Glutamatergic neuron (in vitro differentiated cells): ENCODE data around the gene MCCD1. TPM values are rescaled to one million over a fixed set of nuclear protein-coding genes. Genes with fewer than 3 reads are reported as not detected.

Experiments
- DNase-seq: peaks from one replicate; pipeline ENCODE4 v3.0.0; 2022
- H3K27ac Mint-ChIP-seq: one replicate; pipeline ENCODE4 v1.8.0; 2020; ENCODE audit warnings: mild to moderate bottlenecking, mixed read lengths, inconsistent platforms; ENCODE audit not compliant: unreplicated experiment
- H3K27me3 Mint-ChIP-seq: one replicate; pipeline ENCODE4 v1.8.0; 2020; ENCODE audit warnings: mild to moderate bottlenecking, moderate library complexity, mixed read lengths, inconsistent platforms; ENCODE audit not compliant: unreplicated experiment
- H3K36me3 Mint-ChIP-seq: one replicate; pipeline ENCODE4 v1.8.0; 2020; ENCODE audit warnings: mild to moderate bottlenecking, mixed read lengths, inconsistent platforms; ENCODE audit not compliant: unreplicated experiment
- H3K4me1 Mint-ChIP-seq: one replicate; pipeline ENCODE4 v1.8.0; 2020; ENCODE audit warnings: mild to moderate bottlenecking, low read depth, mixed read lengths, inconsistent platforms; ENCODE audit not compliant: unreplicated experiment
- H3K4me3 Mint-ChIP-seq: one replicate; pipeline ENCODE4 v1.8.0; 2020; ENCODE audit warnings: mild to moderate bottlenecking, mixed read lengths, inconsistent platforms; ENCODE audit not compliant: unreplicated experiment
- H3K9me3 Mint-ChIP-seq: one replicate; pipeline ENCODE4 v1.8.0; 2020; ENCODE audit warnings: mild to moderate bottlenecking, moderate library complexity, mixed read lengths, inconsistent platforms; ENCODE audit not compliant: unreplicated experiment
- CTCF ChIP-seq: fragments of 200-600 bp; sonication (generic); IDR thresholded peaks from one replicate; pipeline ENCODE4 v1.5.0; 2021; ENCODE audit not compliant: partially characterized antibody, unreplicated experiment
- total RNA-seq: library from RNA; stranded (reverse); fragmentation: NEBNext Ultra II Directional; extraction: Animal tissue kit (Norgen Biotek cat#: 25700); gene quantifications from one replicate; pipeline ENCODE4 v1.2.1, GENCODE V29; 2021; ENCODE audit not compliant: unreplicated experiment

The MCCD1 gene
- total RNA-seq, 1 donor from 2014 or later = not detected

GRCh38 chr6:31534011-31534410 lies 5.2 kb downstream of the MCCD1 start:
- peaks cover 3% of the 10 kb centered on the region for H3K9me3 Mint-ChIP-seq
- peaks cover 11% of the 10 kb centered on the region for H3K4me1 Mint-ChIP-seq
- no peak overlapping the region for H3K27ac Mint-ChIP-seq
- no peak for DNase-seq
- H3K4me3 Mint-ChIP-seq = no peak overlapping the region
- peaks cover 14% of the 10 kb centered on the region for H3K36me3 Mint-ChIP-seq
- TF ChIP-seq CTCF = no peak
- H3K27me3 Mint-ChIP-seq = peaks cover 2% of the 10 kb centered on the region

- Mint-ChIP-seq H3K36me3 (peaks cover 20% of the 10 kb centered on the region), H3K4me1 (peaks cover 17% of the 10 kb centered on the region), H3K27me3 (peaks cover 5% of the 10 kb centered on the region), H3K27ac (no peak overlapping the region), H3K4me3 (no peak overlapping the region), H3K9me3 (peaks cover 7% of the 10 kb centered on the region)
- DNase-seq = no peak
- no peak for TF ChIP-seq CTCF
These were observed 5.8 kb downstream of the MCCD1 start for GRCh38 chr6:31534521-31535040.

- peaks cover 20% of the 10 kb centered on the region for H3K36me3 Mint-ChIP-seq
- H3K9me3 Mint-ChIP-seq = peaks cover 15% of the 10 kb centered on the region
- peak overlapping the region; percentile 7 for H3K4me3 Mint-ChIP-seq
- no peak overlapping the region for H3K27ac Mint-ChIP-seq
- no peak for DNase-seq
- peaks cover 25% of the 10 kb centered on the region for H3K4me1 Mint-ChIP-seq
- no peak for TF ChIP-seq CTCF
- peaks cover 9% of the 10 kb centered on the region for H3K27me3 Mint-ChIP-seq
These were observed 7.0 kb downstream of the MCCD1 start for GRCh38 chr6:31535538-31536324.

GRCh38 chr6:31538805-31539400 lies 10.1 kb downstream of the MCCD1 start:
- H3K4me1 Mint-ChIP-seq = peaks cover 32% of the 10 kb centered on the region
- peaks cover 11% of the 10 kb centered on the region for H3K27me3 Mint-ChIP-seq
- DNase-seq = no peak
- H3K27ac Mint-ChIP-seq = peak overlapping the region; percentile 84
- H3K4me3 Mint-ChIP-seq = peak overlapping the region; percentile 100
- H3K9me3 Mint-ChIP-seq = peaks cover 17% of the 10 kb centered on the region
- no peak for TF ChIP-seq CTCF
- H3K36me3 Mint-ChIP-seq = peaks cover 20% of the 10 kb centered on the region

- Mint-ChIP-seq H3K4me3 (peak overlapping the region; percentile 100), H3K36me3 (peaks cover 20% of the 10 kb centered on the region), H3K27me3 (peaks cover 10% of the 10 kb centered on the region), H3K27ac (peak overlapping the region; percentile 100), H3K9me3 (peaks cover 20% of the 10 kb centered on the region), H3K4me1 (peaks cover 40% of the 10 kb centered on the region)
- TF ChIP-seq CTCF = no peak
- no peak for DNase-seq
These were observed 11.9 kb downstream of the MCCD1 start for GRCh38 chr6:31540640-31541039.
